K562 (cell line): Measurements from ENCODE around the gene GMDS. TPM values are rescaled to one million over a fixed set of nuclear protein-coding genes. Genes with fewer than 3 reads are reported as not detected.

Experiments used
- ATAC-seq: fragments of 200-7000 bp; cut with Tn5 transposase; 3 replicates; pipeline ENCODE4 v1.9.1; 2020; ENCODE audit warnings: moderate library complexity
- BruUV-seq: library from RNA; stranded (reverse); fragments of 400-500 nt; replicated peaks from 2 replicates; lab custom pipeline; 2021; lab: Mats Ljungman, UMichigan
- CTCF ChIA-PET: fragments of 300-600 bp; formaldehyde crosslinking; extraction: SDS; loops from one replicate; lab custom pipeline; 2021; ENCODE audit warnings: low intra/inter-chr PET ratio; lab: Yijun Ruan, JAX
- POLR2A ChIA-PET: fragments of 300-600, 350-650 bp; sonication (Branson Sonifier 250); formaldehyde crosslinking; extraction: SDS; loops from one replicate; lab custom pipeline; 2021; ENCODE audit warnings: antibody characterized with exemption, inconsistent platforms; lab: Yijun Ruan, JAX
- DNase-seq, 4 experiments: peaks; one replicate each; pipeline versions ENCODE4 v3.0.0 to v3.0.0-alpha.2; 2011 to 2018; ENCODE audit warnings: low spot score in 3 of 4, mixed read lengths in 3 of 4; ENCODE audit errors: extremely low read depth in 1 of 4
- FAIRE-seq: peaks from 2 replicates; lab custom pipeline; 2011; peaks lifted over from hg19 to GRCh38; lab: Jason Lieb, UNC
- H2AFZ ChIP-seq: 2 replicates; pipeline ENCODE4 v1.6.0; 2011; ENCODE audit warnings: low read depth, low read length, control low read depth, inconsistent platforms
- H3K27ac ChIP-seq: fragments of 200-600 bp; 3 replicates; pipeline ENCODE4 v1.8.0; 2011; ENCODE audit warnings: low read depth, mild to moderate bottlenecking, control low read depth, inconsistent platforms, low read length, moderate library complexity, mixed read lengths; ENCODE audit errors: extremely low read depth
- H3K27me3 ChIP-seq, 2 experiments: fragments of 300-600 bp in 1 of 2; 2 replicates in 1 of 2; 3 replicates in 1 of 2; pipeline versions ENCODE4 v1.6.0 to v1.8.0; 2011; ENCODE audit warnings: inconsistent platforms in 2 of 2, low read length in 2 of 2, mild to moderate bottlenecking in 1 of 2, mixed read lengths in 1 of 2, moderate library complexity in 1 of 2; ENCODE audit not compliant: control insufficient read depth in 2 of 2, insufficient read depth in 2 of 2
- H3K36me3 ChIP-seq: fragments of 300-600 bp; 3 replicates; pipeline ENCODE4 v1.8.0; 2011; ENCODE audit warnings: mild to moderate bottlenecking, low read length, inconsistent platforms; ENCODE audit not compliant: control insufficient read depth, insufficient read depth
- H3K4me1 ChIP-seq, 2 experiments: fragments of 200-600 bp in 1 of 2; replicated peaks in 1 of 2; 2 replicates in 1 of 2; 3 replicates in 1 of 2; pipeline versions ENCODE4 v1.5.1 to v1.8.0; 2011; ENCODE audit warnings: inconsistent platforms in 2 of 2, low read length in 2 of 2, mild to moderate bottlenecking in 1 of 2, mixed read lengths in 1 of 2, moderate library complexity in 1 of 2; ENCODE audit not compliant: control insufficient read depth in 2 of 2, insufficient read depth in 2 of 2
- H3K4me2 ChIP-seq: 2 replicates; pipeline ENCODE4 v1.6.1; 2011; ENCODE audit warnings: low read length, control low read depth, inconsistent platforms, mixed read lengths; ENCODE audit not compliant: insufficient read depth
- H3K4me3 ChIP-seq: fragments of 200-600 bp; sonication (generic), shearing (Covaris generic); 2 replicates; pipeline ENCODE4 v1.5.1; 2016; ENCODE audit warnings: control low read depth, inconsistent platforms
- H3K79me2 ChIP-seq: fragments of 200-600 bp; 3 replicates; pipeline ENCODE4 v1.8.0; 2011; ENCODE audit warnings: low read length, inconsistent platforms; ENCODE audit not compliant: control insufficient read depth, insufficient read depth
- H3K9ac ChIP-seq, 2 experiments: 2 replicates each; pipeline versions ENCODE4 v1.6.0 to v1.6.1; 2011; ENCODE audit warnings: low read depth in 2 of 2, low read length in 2 of 2, control low read depth in 1 of 2, inconsistent platforms in 1 of 2, mild to moderate bottlenecking in 1 of 2, mixed read lengths in 1 of 2; ENCODE audit not compliant: insufficient read depth in 1 of 2
- H3K9me1 ChIP-seq: one replicate; pipeline ENCODE4 v1.6.0; 2011; ENCODE audit warnings: inconsistent platforms, mild to moderate bottlenecking, low read length, moderate library complexity; ENCODE audit not compliant: control insufficient read depth, insufficient read depth
- H3K9me3 ChIP-seq: replicated peaks from 2 replicates; pipeline ENCODE4 v1.5.1; 2011; ENCODE audit warnings: low read depth, low read length, inconsistent platforms; ENCODE audit not compliant: control insufficient read depth, insufficient read depth
- H4K20me1 ChIP-seq: replicated peaks from 2 replicates; pipeline ENCODE4 v1.6.1; 2011; ENCODE audit warnings: low read length, inconsistent platforms, mixed read lengths; ENCODE audit not compliant: control insufficient read depth, insufficient read depth
- MTA3 ChIP-seq: fragments of 450-650 bp; formaldehyde crosslinking; IDR thresholded peaks from 2 replicates; pipeline ENCODE4 v1.6.1; 2017; ENCODE audit warnings: mild to moderate bottlenecking, borderline replicate concordance
- SAFB ChIP-seq: fragments of 200-400 bp; formaldehyde crosslinking; IDR thresholded peaks from 2 replicates; pipeline ENCODE4 v1.6.1; 2017; ENCODE audit warnings: low read depth, low read length, borderline replicate concordance
- ZFP30 ChIP-seq: fragments of 250-450 bp; sonication (Bioruptor Pico); IDR thresholded peaks from 2 replicates; pipeline ENCODE4 v1.8.0; 2022; ENCODE audit warnings: moderate library complexity, mild to moderate bottlenecking, inconsistent platforms, borderline replicate concordance
- ZNF507 ChIP-seq: conservative IDR thresholded peaks from 2 replicates; pipeline ENCODE4 v1.6.1; 2017; ENCODE audit warnings: missing genetic modification characterization, missing compliant biosample characterization
- ZNF551 ChIP-seq: fragments of 250-450 bp; sonication (Bioruptor Pico); IDR thresholded peaks from 2 replicates; pipeline ENCODE4 v1.5.0; 2021; ENCODE audit warnings: mild to moderate bottlenecking, moderate library complexity
- WGBS: fragments of 100-300 bp; shearing (Covaris generic); methylation state at CpG from one replicate; pipeline ENCODE4 v1.1.6; 2016; ENCODE audit warnings: low coverage, mixed read lengths; ENCODE audit not compliant: insufficient coverage; ENCODE audit errors: missing lambda C conversion rate; 5-methylcytosine and 5-hydroxymethylcytosine counted together
- in situ Hi-C: fragments of 300-500 bp; cut with MboI; formaldehyde crosslinking; loops from 4 replicates; pipeline ENCODE4 v1.15.0; 2018; ENCODE audit warnings: inconsistent platforms, mixed read lengths
- intact Hi-C: fragments of 100-400 bp; cut with micrococcal nuclease; formaldehyde crosslinking; loops from 2 replicates; pipeline ENCODE4 v1.14.2; 2022
- polyA plus RNA-seq, 8 experiments: library from polyadenylated mRNA; depleted of rRNA in 4 of 8; stranded (reverse) in 5 of 8; unstranded in 3 of 8; fragments of >200 nt; fragmentation: Nextera tagmentation in 2 of 8; fragmentation: Illumina TruSeq in 1 of 8; extraction: Ambion mirVana in 2 of 8; extraction: Trizol in 1 of 8; gene quantifications; 2 replicates each; pipeline versions ENCODE4 v1.2.1 to v1.2.3, GENCODE V29; 2011 to 2014; ENCODE audit warnings: inconsistent platforms in 1 of 8, missing spikeins in 1 of 8
- total RNA-seq, 7 experiments: library from RNA; depleted of rRNA in 6 of 7; stranded (reverse); fragments of >200 nt in 6 of 7; fragmentation: Illumina TruSeq in 2 of 7; extraction: Trizol in 2 of 7; gene quantifications; 2 replicates each; pipeline versions ENCODE4 v1.2.1 to v1.2.3, GENCODE V29; 2011 to 2021; ENCODE audit warnings: low replicate concordance in 1 of 7
- TF ChIP-seq, protein P1 (sequence below): fragments of 450-650 bp; IDR thresholded peaks from 2 replicates; pipeline ENCODE4 v1.6.1; 2016; ENCODE audit warnings: antibody characterized with exemption
- TF ChIP-seq, protein P2 (sequence below): fragments of 450-650 bp; IDR thresholded peaks from 2 replicates; pipeline ENCODE4 v1.6.1; 2016; ENCODE audit warnings: mild to moderate bottlenecking, moderate library complexity

GMDS gene
- total and polyA plus RNA-seq, 9 of the 15 experiments (the other 6 are each of a cell fraction or from before 2014, with no cell fraction given), result 0.48 to 31.8 (median 13.4) TPM

DNA sequence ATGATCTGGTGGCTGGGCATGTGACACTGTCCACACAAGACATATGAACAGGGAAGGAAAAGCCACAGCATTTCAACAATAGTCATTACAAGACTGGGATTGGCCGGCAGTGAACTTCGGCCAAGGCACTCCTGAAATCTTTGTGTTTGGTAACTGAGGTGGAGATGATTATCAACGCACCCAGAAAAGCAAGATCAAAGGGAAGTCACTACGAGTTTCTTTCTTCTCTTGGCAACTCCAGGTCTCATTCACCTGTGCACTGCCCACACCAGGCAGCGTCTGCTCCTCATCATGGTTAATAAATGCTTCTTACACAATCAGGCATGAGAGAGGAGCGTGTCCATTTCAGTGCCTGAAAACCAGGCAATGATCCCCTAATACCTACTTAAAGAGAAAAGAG lies 656.2 kb downstream of the GMDS start:
- CTCF ChIA-PET, result interaction anchor here (0.8 kb wide), 1 partner anchor 33 kb away, joined by 3 read pairs; no protein-coding TSS in a partner anchor
- Histone ChIP-seq H3K27me3 (peaks cover 34 to 71% of the 10 kb centered on the region in 2 experiments), H2AFZ (no peak overlapping the region), H3K4me1 (no peaks in the 10 kb centered on the region), H3K9ac (no peak overlapping the region), H3K79me2 (no peaks in the 10 kb centered on the region), H3K9me1 (no peaks in the 10 kb centered on the region), H3K4me3 (no peak overlapping the region), H3K9me3 (no peaks in the 10 kb centered on the region)
- intact Hi-C loops, result no loop called here
- DNase-seq (no peak), ATAC-seq (no peak)
- POLR2A ChIA-PET, result no interaction called here
- BruUV-seq, result no TSS peak
- TF ChIP-seq MTA3 (no peak), SAFB (no peak), ZFP30 (no peak), ZNF551 (no peak), ZNF507 (no peak)
- TF ChIP-seq, protein P1, sequence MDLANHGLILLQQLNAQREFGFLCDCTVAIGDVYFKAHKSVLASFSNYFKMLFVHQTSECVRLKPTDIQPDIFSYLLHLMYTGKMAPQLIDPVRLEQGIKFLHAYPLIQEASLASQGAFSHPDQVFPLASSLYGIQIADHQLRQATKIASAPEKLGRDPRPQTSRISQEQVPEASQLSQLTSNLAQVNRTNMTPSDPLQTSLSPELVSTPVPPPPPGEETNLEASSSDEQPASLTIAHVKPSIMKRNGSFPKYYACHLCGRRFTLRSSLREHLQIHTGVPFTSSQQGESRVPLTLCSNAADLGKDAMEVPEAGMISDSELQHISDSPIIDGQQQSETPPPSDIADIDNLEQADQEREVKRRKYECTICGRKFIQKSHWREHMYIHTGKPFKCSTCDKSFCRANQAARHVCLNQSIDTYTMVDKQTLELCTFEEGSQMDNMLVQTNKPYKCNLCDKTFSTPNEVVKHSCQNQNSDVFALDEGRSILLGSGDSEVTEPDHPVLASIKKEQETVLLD, result no peak
- TF ChIP-seq, protein P2, sequence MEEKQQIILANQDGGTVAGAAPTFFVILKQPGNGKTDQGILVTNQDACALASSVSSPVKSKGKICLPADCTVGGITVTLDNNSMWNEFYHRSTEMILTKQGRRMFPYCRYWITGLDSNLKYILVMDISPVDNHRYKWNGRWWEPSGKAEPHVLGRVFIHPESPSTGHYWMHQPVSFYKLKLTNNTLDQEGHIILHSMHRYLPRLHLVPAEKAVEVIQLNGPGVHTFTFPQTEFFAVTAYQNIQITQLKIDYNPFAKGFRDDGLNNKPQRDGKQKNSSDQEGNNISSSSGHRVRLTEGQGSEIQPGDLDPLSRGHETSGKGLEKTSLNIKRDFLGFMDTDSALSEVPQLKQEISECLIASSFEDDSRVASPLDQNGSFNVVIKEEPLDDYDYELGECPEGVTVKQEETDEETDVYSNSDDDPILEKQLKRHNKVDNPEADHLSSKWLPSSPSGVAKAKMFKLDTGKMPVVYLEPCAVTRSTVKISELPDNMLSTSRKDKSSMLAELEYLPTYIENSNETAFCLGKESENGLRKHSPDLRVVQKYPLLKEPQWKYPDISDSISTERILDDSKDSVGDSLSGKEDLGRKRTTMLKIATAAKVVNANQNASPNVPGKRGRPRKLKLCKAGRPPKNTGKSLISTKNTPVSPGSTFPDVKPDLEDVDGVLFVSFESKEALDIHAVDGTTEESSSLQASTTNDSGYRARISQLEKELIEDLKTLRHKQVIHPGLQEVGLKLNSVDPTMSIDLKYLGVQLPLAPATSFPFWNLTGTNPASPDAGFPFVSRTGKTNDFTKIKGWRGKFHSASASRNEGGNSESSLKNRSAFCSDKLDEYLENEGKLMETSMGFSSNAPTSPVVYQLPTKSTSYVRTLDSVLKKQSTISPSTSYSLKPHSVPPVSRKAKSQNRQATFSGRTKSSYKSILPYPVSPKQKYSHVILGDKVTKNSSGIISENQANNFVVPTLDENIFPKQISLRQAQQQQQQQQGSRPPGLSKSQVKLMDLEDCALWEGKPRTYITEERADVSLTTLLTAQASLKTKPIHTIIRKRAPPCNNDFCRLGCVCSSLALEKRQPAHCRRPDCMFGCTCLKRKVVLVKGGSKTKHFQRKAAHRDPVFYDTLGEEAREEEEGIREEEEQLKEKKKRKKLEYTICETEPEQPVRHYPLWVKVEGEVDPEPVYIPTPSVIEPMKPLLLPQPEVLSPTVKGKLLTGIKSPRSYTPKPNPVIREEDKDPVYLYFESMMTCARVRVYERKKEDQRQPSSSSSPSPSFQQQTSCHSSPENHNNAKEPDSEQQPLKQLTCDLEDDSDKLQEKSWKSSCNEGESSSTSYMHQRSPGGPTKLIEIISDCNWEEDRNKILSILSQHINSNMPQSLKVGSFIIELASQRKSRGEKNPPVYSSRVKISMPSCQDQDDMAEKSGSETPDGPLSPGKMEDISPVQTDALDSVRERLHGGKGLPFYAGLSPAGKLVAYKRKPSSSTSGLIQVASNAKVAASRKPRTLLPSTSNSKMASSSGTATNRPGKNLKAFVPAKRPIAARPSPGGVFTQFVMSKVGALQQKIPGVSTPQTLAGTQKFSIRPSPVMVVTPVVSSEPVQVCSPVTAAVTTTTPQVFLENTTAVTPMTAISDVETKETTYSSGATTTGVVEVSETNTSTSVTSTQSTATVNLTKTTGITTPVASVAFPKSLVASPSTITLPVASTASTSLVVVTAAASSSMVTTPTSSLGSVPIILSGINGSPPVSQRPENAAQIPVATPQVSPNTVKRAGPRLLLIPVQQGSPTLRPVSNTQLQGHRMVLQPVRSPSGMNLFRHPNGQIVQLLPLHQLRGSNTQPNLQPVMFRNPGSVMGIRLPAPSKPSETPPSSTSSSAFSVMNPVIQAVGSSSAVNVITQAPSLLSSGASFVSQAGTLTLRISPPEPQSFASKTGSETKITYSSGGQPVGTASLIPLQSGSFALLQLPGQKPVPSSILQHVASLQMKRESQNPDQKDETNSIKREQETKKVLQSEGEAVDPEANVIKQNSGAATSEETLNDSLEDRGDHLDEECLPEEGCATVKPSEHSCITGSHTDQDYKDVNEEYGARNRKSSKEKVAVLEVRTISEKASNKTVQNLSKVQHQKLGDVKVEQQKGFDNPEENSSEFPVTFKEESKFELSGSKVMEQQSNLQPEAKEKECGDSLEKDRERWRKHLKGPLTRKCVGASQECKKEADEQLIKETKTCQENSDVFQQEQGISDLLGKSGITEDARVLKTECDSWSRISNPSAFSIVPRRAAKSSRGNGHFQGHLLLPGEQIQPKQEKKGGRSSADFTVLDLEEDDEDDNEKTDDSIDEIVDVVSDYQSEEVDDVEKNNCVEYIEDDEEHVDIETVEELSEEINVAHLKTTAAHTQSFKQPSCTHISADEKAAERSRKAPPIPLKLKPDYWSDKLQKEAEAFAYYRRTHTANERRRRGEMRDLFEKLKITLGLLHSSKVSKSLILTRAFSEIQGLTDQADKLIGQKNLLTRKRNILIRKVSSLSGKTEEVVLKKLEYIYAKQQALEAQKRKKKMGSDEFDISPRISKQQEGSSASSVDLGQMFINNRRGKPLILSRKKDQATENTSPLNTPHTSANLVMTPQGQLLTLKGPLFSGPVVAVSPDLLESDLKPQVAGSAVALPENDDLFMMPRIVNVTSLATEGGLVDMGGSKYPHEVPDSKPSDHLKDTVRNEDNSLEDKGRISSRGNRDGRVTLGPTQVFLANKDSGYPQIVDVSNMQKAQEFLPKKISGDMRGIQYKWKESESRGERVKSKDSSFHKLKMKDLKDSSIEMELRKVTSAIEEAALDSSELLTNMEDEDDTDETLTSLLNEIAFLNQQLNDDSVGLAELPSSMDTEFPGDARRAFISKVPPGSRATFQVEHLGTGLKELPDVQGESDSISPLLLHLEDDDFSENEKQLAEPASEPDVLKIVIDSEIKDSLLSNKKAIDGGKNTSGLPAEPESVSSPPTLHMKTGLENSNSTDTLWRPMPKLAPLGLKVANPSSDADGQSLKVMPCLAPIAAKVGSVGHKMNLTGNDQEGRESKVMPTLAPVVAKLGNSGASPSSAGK, result no peak
- TF ChIP-seq, all 486 proteins: peak for 0
- Histone ChIP-seq H3K36me3 (no peaks in the 10 kb centered on the region), H4K20me1 (no peaks in the 10 kb centered on the region; the same call in 1 of the 2 replicates), H3K27ac (no peak overlapping the region), H3K4me2 (no peak overlapping the region)
- in situ Hi-C loops, result no loop called here
- WGBS, result 5% methylated on average over 6 of the region's 6 CpGs
- no peak for FAIRE-seq
